Retina (tissue), 1 donor: ENCODE measurements around the gene UBXN1.

Experiments used
- DNase-seq: peaks from one replicate; pipeline ENCODE4 v3.0.0-alpha.2; 2016

Gene UBXN1

DNA sequence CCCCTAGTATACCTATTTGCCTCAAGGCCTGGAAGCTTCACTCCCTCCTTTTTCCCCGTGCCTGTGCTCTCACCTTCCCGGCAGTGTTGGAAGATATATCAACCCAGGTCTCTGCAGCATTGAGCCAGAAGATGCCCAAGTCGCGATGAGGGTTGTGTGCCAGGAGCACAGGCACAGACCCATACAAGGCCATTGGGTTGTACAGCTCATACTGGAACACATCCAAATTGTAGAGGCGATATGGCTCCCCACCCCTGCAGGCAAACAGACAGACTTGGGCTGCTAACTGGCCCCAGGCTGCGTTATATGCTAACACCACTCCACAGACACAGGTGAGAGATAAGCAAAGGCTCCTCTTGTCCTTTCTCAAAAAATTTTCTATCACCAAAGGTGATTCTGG, 46.4 kb downstream of the UBXN1 start:
- DNase-seq, result no peak

- DNase-seq, result no peak
These were observed 51.2 kb downstream of the UBXN1 start for GRCh38 chr11:62627713-62628112.
